Liver (tissue), 9 donors: ENCODE measurements around the gene C15orf39. TPM values are rescaled to one million over a fixed set of nuclear protein-coding genes. Genes with fewer than 3 reads are reported as not detected.

Source experiments
- DNase-seq: peaks from one replicate; pipeline ENCODE4 v3.0.0-alpha.2; 2017; ENCODE audit warnings: low spot score
- H3K27ac ChIP-seq, 2 donors: one replicate each; pipeline ENCODE4 v1.7.0; 2013; ENCODE audit warnings: inconsistent platforms in 2 of 2, low read length in 2 of 2, control low read depth in 1 of 2, low read depth in 1 of 2, mild to moderate bottlenecking in 1 of 2
- H3K27me3 ChIP-seq, 4 donors: one replicate each; pipeline versions ENCODE4 v1.6.1 to v1.7.0; 2013; ENCODE audit warnings: low read length in 3 of 4, inconsistent platforms in 1 of 4, mild to moderate bottlenecking in 1 of 4, moderate library complexity in 1 of 4; ENCODE audit not compliant: control insufficient read depth in 4 of 4, insufficient read depth in 4 of 4
- H3K36me3 ChIP-seq, 4 donors: one replicate each; pipeline versions ENCODE4 v1.6.1 to v1.7.0; 2013; ENCODE audit warnings: low read length in 3 of 4, mild to moderate bottlenecking in 3 of 4, low read depth in 1 of 4, moderate library complexity in 1 of 4; ENCODE audit not compliant: control insufficient read depth in 4 of 4, insufficient read depth in 3 of 4
- H3K4me1 ChIP-seq, 4 donors: one replicate each; pipeline versions ENCODE4 v1.6.1 to v1.7.0; 2013; ENCODE audit warnings: low read length in 3 of 4, mild to moderate bottlenecking in 3 of 4, moderate library complexity in 1 of 4; ENCODE audit not compliant: control insufficient read depth in 4 of 4, insufficient read depth in 4 of 4
- H3K4me3 ChIP-seq, 3 donors: one replicate each; pipeline versions ENCODE4 v1.6.1 to v1.7.0; 2013; ENCODE audit warnings: low read length in 3 of 3, control low read depth in 1 of 3, low read depth in 1 of 3, mild to moderate bottlenecking in 1 of 3
- H3K9ac ChIP-seq, 2 donors: one replicate each; pipeline ENCODE4 v1.7.0; 2013; ENCODE audit warnings: low read length in 2 of 2, mild to moderate bottlenecking in 2 of 2, moderate library complexity in 2 of 2, control low read depth in 1 of 2, low read depth in 1 of 2
- H3K9me3 ChIP-seq, 4 donors: one replicate each; pipeline versions ENCODE4 v1.6.1 to v1.7.0; 2013; ENCODE audit warnings: low read length in 3 of 4; ENCODE audit not compliant: control insufficient read depth in 4 of 4
- ATF3 ChIP-seq: IDR thresholded peaks from 2 replicates; pipeline ENCODE4 v1.6.1; 2016; ENCODE audit warnings: antibody characterized with exemption
- EGR1 ChIP-seq, 2 donors: IDR thresholded peaks; 2 replicates each; pipeline ENCODE4 v1.6.1; 2016 to 2018; ENCODE audit warnings: antibody characterized with exemption in 2 of 2, low read depth in 2 of 2
- FOXA2 ChIP-seq: IDR thresholded peaks from 2 replicates; pipeline ENCODE4 v1.6.1; 2016; ENCODE audit warnings: antibody characterized with exemption
- GABPA ChIP-seq, 2 donors: IDR thresholded peaks in 1 of 2; conservative IDR thresholded peaks in 1 of 2; 2 replicates each; pipeline ENCODE4 v1.6.1; 2016; ENCODE audit warnings: antibody characterized with exemption in 2 of 2, mild to moderate bottlenecking in 1 of 2, moderate library complexity in 1 of 2
- HNF4G ChIP-seq: IDR thresholded peaks from 2 replicates; pipeline ENCODE4 v1.6.1; 2016; ENCODE audit warnings: antibody characterized with exemption
- MAX ChIP-seq: IDR thresholded peaks from 2 replicates; pipeline ENCODE4 v1.6.1; 2016; ENCODE audit warnings: antibody characterized with exemption
- NR2F2 ChIP-seq: IDR thresholded peaks from 2 replicates; pipeline ENCODE4 v1.6.1; 2016; ENCODE audit warnings: antibody characterized with exemption
- RAD21 ChIP-seq, 2 donors: IDR thresholded peaks; 2 replicates each; pipeline ENCODE4 v1.6.1; 2016; ENCODE audit warnings: antibody characterized with exemption in 2 of 2, mild to moderate bottlenecking in 2 of 2
- REST ChIP-seq: IDR thresholded peaks from 2 replicates; pipeline ENCODE4 v1.6.1; 2016; ENCODE audit warnings: antibody characterized with exemption, mild to moderate bottlenecking
- RXRA ChIP-seq, 2 donors: IDR thresholded peaks; 2 replicates each; pipeline ENCODE4 v1.6.1; 2017 to 2018; ENCODE audit warnings: antibody characterized with exemption in 2 of 2, mild to moderate bottlenecking in 1 of 2
- TAF1 ChIP-seq: conservative IDR thresholded peaks from 2 replicates; pipeline ENCODE4 v1.6.1; 2016; ENCODE audit warnings: antibody characterized with exemption, mild to moderate bottlenecking
- YY1 ChIP-seq: IDR thresholded peaks from 2 replicates; pipeline ENCODE4 v1.6.1; 2016; ENCODE audit warnings: antibody characterized with exemption, mild to moderate bottlenecking
- ZBTB33 ChIP-seq: IDR thresholded peaks from 2 replicates; pipeline ENCODE4 v1.6.1; 2016; ENCODE audit warnings: antibody characterized with exemption
- WGBS: extraction: QIAGEN DNeasy Blood & Tissue Kit; methylation state at CpG from one replicate; pipeline ENCODE4 v1.1.7; 2013; 5-methylcytosine and 5-hydroxymethylcytosine counted together
- polyA plus RNA-seq, 2 donors: library from polyadenylated mRNA; stranded (reverse) in 1 of 2; unstranded in 1 of 2; fragments of 200-250 nt in 1 of 2; fragments of >200 nt in 1 of 2; fragmentation: Nextera tagmentation in 1 of 2; extraction: Ambion mirVana in 1 of 2; gene quantifications; one replicate each; pipeline versions ENCODE4 v1.2.1 to v1.2.3, GENCODE V29; 2013 to 2015
- total RNA-seq, 2 donors: library from RNA; depleted of rRNA; stranded (reverse); fragments of >200 nt; gene quantifications; one replicate each; pipeline ENCODE4 v1.2.3, GENCODE V29; 2014
- donor health status: healthy.
- donor health status: healthy.
- donor health status: healthy.
- donor health status: healthy.
- donor health status: healthy.

Gene C15orf39
- total and polyA plus RNA-seq, 4 donors: 1.2 to 4.0 (median 3.0) TPM

DNA sequence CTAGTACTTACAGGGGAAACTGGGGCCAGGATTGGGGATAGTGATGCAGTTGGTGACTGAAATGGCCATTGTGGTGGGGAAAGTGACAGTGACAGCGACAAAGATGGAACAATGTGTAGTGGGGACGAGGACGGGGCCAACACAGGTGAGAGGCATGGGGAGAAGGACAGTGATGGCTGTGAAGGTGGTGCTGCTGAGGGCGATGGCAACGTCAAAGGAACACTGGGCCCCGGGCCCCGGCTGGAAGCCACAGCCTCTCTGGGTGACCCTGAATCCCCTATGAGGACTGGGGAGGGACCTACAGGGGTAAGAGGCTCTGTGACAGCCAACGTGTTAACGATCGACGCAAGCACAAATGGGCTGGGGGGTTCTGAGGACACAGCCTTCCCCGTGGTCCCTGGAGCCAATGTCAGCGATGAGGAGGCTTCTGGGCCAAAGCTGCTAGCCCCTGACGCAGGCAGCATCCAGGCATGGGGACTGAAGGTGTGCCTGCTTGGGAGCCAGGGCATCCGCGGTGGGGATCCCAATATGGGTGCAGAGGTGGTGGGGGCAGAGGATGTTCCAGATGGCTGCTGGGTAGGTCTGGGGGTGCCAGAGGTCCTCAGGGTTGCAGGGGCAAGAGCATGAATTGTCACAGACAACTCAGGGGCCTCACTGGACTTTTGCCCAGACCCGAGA is 31.3 kb downstream of the C15orf39 start:
- TF ChIP-seq MAX (no peak), RAD21 (IDR thresholded peaks at IDR 0.05) (no peak), HNF4G (no peak), ATF3 (no peak), TAF1 (no peak), FOXA2 (no peak), RXRA (IDR thresholded peaks at IDR 0.05) (no peak), REST (no peak)
- Histone ChIP-seq H3K36me3 (no peaks in the 10 kb centered on the region), H3K9ac (no peak overlapping the region), H3K9me3 (no peaks in the 10 kb centered on the region), H3K27me3 (peaks cover 0 to 6% (median 0%) of the 10 kb centered on the region in 4 donors), H3K27ac (no peak overlapping the region), H3K4me1 (peaks cover 0 to 2% (median 0%) of the 10 kb centered on the region in 4 donors), H3K4me3 (no peak overlapping the region)
- no peak for DNase-seq
- 88% methylated on average over 17 of the region's 17 CpGs for WGBS

- TF ChIP-seq YY1: no peak
- no peak for TF ChIP-seq ZBTB33
- no peak for TF ChIP-seq NR2F2
- no peak for TF ChIP-seq ATF3
- TF ChIP-seq EGR1 (IDR thresholded peaks at IDR 0.05; ENCODE audit: low read depth in 2 of 2): no peak
- no peak for TF ChIP-seq GABPA (IDR thresholded peaks at IDR 0.05 in 1 of 2, conservative IDR thresholded peaks at IDR 0.05 in 1 of 2)
- Histone ChIP-seq H3K9ac (no peak overlapping the region), H3K9me3 (no peaks in the 10 kb centered on the region), H3K27me3 (peaks cover 0 to 6% (median 0%) of the 10 kb centered on the region in 4 donors), H3K27ac (no peak overlapping the region), H3K4me3 (no peak overlapping the region), H3K36me3 (no peaks in the 10 kb centered on the region), H3K4me1 (peaks cover 0 to 2% (median 0%) of the 10 kb centered on the region in 4 donors)
- 71% methylated on average over 14 of the region's 14 CpGs for WGBS
- DNase-seq: no peak
Measured at GRCh38 chr15:75233504-75234190, 32.0 kb downstream of the C15orf39 start.
